ENCODE data around the gene KDR. TPM values are rescaled to one million over a fixed set of nuclear protein-coding genes. Genes with fewer than 3 reads are reported as not detected.
A peak's percentile ranks its signal among the peaks of the same experiment; 100 is the strongest.

KDR gene
- total RNA-seq, 2 donors from 2014 or later: not detected

DNA sequence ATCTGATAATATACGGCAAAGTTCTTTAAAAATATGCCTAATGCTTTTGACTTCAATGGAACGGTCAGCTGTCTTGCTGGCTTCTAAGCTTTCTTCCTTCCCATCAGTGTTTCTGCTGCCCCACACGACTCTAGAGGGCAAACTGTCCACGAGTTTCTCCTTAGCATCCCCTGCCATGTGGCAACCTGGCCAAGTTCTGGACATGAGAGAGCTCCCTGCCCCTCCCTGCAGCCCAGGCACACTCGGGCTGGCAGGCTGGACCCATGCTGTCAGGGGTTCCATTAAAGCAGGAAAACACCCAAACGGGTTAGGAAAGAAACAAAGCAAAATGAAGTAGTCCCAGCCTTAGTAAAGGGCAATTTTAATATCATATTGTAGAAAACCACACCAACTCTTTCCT is 38.8 kb downstream of the KDR start:
- H3K4me1 Mint-ChIP-seq (ENCODE audit: low read depth): no peaks in the 10 kb centered on the region
- no peaks in the 10 kb centered on the region for H3K9me3 Mint-ChIP-seq
- ATAC-seq (replicated peaks in 1 of 2) (no peak), DNase-seq (no peak)
- no peak overlapping the region for H3K27ac Mint-ChIP-seq
- peaks cover 24% of the 10 kb centered on the region for H3K27me3 Mint-ChIP-seq (ENCODE audit: low read depth)
- no peaks in the 10 kb centered on the region for H3K36me3 Mint-ChIP-seq (ENCODE audit: insufficient read depth in 2 of 2)
- H3K4me3 Mint-ChIP-seq: no peak overlapping the region

DNA sequence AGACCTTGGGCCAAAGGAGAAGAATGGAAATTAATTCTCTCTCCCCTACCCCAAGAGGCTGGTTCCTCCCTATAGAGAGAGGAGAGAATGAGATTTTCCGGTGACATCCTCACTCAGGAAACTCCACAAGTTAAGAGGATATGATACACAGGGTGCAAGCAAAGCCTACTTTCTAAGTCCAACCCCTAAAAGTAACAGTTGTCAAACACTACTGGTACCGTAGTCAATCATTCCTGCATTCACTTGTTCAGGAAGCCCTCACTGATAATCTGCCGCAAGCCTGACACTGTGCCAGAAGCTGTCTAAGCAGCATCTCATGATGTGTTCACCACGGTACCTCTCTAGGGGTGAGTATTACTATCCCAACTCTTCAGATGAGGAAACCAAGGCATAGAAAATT is 41.7 kb downstream of the KDR start:
- H3K27ac Mint-ChIP-seq: no peak overlapping the region
- no peaks in the 10 kb centered on the region for H3K9me3 Mint-ChIP-seq
- no peak overlapping the region for H3K4me3 Mint-ChIP-seq
- H3K4me1 Mint-ChIP-seq (ENCODE audit: low read depth): no peaks in the 10 kb centered on the region
- H3K36me3 Mint-ChIP-seq (ENCODE audit: insufficient read depth in 2 of 2): no peaks in the 10 kb centered on the region
- ATAC-seq (replicated peaks in 1 of 2) (no peak), DNase-seq (no peak)
- peaks cover 36% of the 10 kb centered on the region for H3K27me3 Mint-ChIP-seq (ENCODE audit: low read depth)

DNA sequence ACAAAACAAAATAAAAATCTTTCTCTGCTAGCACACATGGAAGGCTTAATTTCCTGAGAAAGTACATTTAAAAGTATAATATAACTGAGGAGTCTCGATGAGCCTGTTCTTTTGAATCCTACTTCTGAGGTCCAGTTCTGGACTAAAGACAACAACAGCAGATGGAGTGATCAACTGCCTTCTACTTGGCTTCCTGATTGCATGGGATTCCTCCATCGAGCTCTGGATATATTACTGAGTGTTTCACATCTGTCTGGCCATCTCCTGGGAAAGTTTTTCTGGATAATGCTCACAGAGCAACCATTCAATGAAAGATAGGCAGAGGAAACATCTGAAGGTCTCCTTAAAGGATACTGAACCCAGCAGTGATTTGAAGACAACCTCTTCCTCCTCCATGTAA is 42.6 kb downstream of the KDR start:
- H3K36me3 Mint-ChIP-seq (ENCODE audit: insufficient read depth in 2 of 2): no peaks in the 10 kb centered on the region
- no peak for DNase-seq

DNA sequence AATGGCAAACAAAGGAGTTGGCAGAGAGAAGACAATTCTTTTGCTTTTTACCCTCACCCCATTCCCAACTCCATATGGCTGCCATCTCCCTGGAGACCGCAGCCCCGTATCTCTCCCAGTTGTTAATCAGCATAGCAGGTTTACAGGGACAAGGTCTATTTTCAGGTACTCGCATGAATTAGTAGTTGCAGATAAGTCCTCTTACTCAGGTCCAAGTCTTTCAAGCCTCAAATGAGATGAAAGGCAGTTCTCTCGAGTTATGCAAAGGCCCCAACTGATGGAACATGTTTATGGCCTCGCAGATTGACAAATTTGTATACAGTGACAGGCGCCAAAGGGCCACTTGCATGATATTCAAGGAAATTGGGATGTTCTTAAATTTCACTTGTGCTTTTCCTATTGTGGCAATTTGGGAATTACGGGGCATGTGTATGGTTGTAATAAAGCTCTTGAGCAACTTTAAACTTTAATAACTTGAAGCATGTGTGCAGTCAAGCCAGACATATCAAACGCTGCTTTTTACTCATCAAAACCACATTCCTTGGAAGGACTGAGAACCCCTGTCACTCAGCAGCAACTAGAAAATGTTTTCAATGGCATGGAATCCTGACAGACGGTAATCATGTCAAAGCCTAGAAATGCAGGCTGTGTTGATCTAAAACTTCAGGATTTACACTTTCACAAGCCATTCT is 45.1 kb downstream of the KDR start:
- no peaks in the 10 kb centered on the region for H3K36me3 Mint-ChIP-seq (ENCODE audit: insufficient read depth in 2 of 2)
- H3K27me3 Mint-ChIP-seq (ENCODE audit: low read depth): peaks cover 31% of the 10 kb centered on the region
- no peak overlapping the region for H3K27ac Mint-ChIP-seq
- H3K4me1 Mint-ChIP-seq (ENCODE audit: low read depth): peaks cover 10% of the 10 kb centered on the region
- no peaks in the 10 kb centered on the region for H3K9me3 Mint-ChIP-seq
- H3K4me3 Mint-ChIP-seq: no peak overlapping the region
- DNase-seq (no peak), ATAC-seq (replicated peaks in 1 of 2) (no peak)

More for the DNA sequence above, 42.6 kb downstream of the KDR start:
- Mint-ChIP-seq H3K27ac (no peak overlapping the region), H3K9me3 (no peaks in the 10 kb centered on the region), H3K27me3 (ENCODE audit: low read depth) (peaks cover 37% of the 10 kb centered on the region), H3K4me3 (no peak overlapping the region), H3K4me1 (ENCODE audit: low read depth) (no peaks in the 10 kb centered on the region)
- ATAC-seq (replicated peaks in 1 of 2): no peak

DNA sequence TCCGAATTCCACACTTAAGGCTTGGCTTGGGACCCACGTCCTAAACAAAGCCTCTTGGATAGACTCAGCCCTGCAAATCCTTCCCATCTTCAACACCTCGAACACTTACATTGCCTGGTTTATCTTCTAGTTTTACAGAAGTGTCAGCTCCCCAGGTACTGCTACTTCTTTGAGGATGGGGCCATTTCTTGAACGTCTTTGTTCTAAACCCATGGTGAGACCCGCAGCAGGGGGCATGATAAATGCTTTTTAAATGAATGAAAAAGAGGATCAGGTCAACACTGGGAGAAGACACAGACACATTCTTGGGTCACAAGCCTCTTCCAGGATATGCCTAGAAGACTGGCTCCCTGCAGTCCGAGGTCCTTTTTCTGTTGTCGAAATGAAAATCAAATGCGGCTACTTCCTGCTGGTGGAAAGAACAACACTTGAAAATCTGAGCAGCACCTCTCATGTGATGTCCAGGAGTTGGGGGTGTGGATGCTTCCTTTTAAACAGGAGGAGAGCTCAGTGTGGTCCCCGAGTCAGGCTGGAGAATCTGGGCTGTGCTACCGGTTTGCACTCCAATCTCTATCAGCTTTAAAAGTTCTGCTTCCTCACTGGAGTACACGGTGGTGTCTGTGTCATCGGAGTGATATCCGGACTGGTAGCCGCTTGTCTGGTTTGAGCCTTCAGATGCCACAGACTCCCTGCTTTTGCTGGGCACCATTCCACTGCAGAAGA is 45.8 kb downstream of the KDR start:
- ATAC-seq (replicated peaks in 1 of 2) (no peak), DNase-seq (no peak)
- Mint-ChIP-seq H3K9me3 (no peaks in the 10 kb centered on the region), H3K4me3 (no peak overlapping the region), H3K27ac (no peak overlapping the region), H3K27me3 (ENCODE audit: low read depth) (peaks cover 28% of the 10 kb centered on the region), H3K4me1 (ENCODE audit: low read depth) (peaks cover 11% of the 10 kb centered on the region), H3K36me3 (ENCODE audit: insufficient read depth in 2 of 2) (no peaks in the 10 kb centered on the region)

DNA sequence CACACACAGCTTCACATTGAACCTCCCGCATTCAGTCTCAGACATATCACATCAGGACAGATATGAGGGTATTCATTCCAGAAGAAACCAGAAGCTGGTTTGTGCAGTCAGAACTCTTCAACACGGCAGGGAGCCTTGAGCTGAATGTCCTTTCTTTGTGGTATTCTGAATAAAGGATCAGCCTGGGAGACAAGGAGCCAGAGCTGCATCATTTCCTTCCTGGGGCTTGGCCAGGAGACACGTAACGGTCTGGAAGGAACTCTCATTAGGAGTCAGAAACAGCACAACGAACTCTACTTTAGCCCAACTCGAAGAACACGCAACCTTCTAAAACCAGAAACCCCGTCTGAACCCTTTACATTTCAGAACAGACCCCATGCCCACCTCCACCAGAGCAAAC is 46.4 kb downstream of the KDR start:
- peaks cover 11% of the 10 kb centered on the region for H3K4me1 Mint-ChIP-seq (ENCODE audit: low read depth)
- H3K4me3 Mint-ChIP-seq: no peak overlapping the region
- H3K27me3 Mint-ChIP-seq (ENCODE audit: low read depth): peaks cover 33% of the 10 kb centered on the region
- H3K9me3 Mint-ChIP-seq: no peaks in the 10 kb centered on the region
- H3K27ac Mint-ChIP-seq: no peak overlapping the region
- no peak for DNase-seq
- H3K36me3 Mint-ChIP-seq (ENCODE audit: insufficient read depth in 2 of 2): no peaks in the 10 kb centered on the region
- no peak for ATAC-seq (replicated peaks in 1 of 2)

DNA sequence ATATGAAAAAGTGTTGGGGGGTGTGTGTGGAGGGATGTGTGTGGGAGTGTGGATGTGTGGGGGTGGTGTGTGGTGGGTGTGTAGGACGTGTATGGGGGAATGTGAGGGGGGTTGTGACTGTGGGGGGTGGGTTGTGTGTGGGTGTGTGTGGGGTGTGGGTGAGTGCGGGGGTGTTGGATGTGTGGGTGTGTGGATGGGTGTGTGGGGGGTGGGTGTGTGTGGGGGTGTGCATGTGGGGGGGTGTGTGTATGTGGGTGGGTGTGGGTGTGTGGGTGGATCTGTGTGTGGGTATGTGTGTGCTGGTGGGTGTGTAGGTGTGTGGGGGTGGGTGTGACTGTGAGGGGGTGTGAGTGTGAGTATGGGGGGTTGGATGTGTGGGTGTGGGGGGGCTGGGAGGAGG is 47.8 kb downstream of the KDR start:
- H3K9me3 Mint-ChIP-seq: no peaks in the 10 kb centered on the region
- peaks cover 27% of the 10 kb centered on the region for H3K27me3 Mint-ChIP-seq (ENCODE audit: low read depth)
- peaks cover 11% of the 10 kb centered on the region for H3K4me1 Mint-ChIP-seq (ENCODE audit: low read depth)

DNA sequence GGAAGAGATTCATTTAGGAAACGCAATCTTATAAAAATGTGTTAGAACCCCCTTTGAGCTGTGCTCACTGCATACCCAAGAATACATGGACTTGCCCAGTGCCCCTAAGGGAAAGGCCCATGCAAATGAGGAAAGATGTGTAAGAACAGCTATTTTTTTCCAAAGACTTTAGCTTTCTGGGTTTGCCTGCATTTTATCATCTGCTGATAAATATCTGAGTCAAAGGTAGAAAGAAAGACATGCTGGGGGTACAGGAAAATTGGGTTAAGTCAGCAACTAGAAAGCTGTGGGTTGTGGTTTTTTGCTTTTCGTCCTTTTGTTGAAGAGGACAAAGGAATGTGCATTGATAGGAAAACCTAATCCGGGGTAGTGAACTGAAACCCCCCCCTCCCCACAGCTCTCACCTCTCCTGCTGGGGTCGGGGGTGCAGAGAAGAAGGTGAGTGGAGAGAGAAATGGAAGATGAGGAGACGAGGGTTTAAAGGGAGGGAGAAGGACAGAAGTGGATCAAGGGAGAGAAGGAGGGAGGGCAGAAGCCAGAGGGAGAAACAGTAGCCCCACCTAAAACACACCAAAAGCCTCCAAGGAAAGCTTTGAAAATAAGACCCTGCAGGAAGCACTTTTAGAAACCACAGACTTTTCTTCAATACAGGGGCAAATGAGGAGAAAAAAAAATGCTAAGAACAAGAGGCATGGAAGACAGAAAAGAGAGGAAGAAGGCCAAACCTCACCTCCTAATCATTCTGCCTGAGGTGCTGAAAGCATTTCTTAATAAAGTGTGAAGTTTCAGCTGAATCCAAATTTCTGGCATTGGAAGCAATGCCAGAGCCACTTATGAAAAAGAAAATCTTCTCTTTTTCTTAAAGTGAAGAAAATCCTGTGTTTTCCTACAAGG is 49.3 kb downstream of the KDR start:
- Mint-ChIP-seq H3K4me1 (ENCODE audit: low read depth) (peaks cover 11% of the 10 kb centered on the region), H3K9me3 (no peaks in the 10 kb centered on the region), H3K36me3 (ENCODE audit: insufficient read depth in 2 of 2) (no peaks in the 10 kb centered on the region), H3K27me3 (ENCODE audit: low read depth) (peaks cover 20% of the 10 kb centered on the region), H3K4me3 (peak overlapping the region; percentile 0 to 31), H3K27ac (no peak overlapping the region)
- ATAC-seq (replicated peaks in 1 of 2) (peak; percentile 43 to 69), DNase-seq (peak in 1 of 2 donors; percentile 1)

More for the DNA sequence above, 47.8 kb downstream of the KDR start:
- Mint-ChIP-seq H3K4me3 (no peak overlapping the region), H3K36me3 (ENCODE audit: insufficient read depth in 2 of 2) (no peaks in the 10 kb centered on the region), H3K27ac (no peak overlapping the region)
- DNase-seq (no peak), ATAC-seq (replicated peaks in 1 of 2) (no peak)

DNA sequence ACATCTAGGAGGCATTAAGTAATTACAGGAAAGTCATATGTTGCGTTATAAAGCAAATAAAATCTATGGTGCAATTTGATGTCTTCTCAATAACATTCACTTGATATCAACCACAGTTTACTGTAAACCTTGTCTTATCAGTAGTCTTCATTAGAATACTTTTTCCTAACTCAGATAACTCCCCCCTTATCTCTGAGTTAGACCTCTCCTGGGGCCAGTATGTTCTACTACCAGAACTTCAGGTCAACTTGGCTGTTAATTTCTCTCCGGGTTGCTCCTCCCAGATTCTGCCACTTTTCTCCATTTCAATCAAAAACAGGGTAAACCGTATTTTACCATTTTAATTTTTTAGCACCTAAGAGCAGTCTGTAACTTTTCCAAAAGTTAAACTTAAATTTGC is 50.0 kb downstream of the KDR start:
- H3K36me3 Mint-ChIP-seq (ENCODE audit: insufficient read depth in 2 of 2): no peaks in the 10 kb centered on the region
- peaks cover 11% of the 10 kb centered on the region for H3K4me1 Mint-ChIP-seq (ENCODE audit: low read depth)
- no peak overlapping the region for H3K27ac Mint-ChIP-seq
- H3K27me3 Mint-ChIP-seq (ENCODE audit: low read depth): peaks cover 21% of the 10 kb centered on the region
- peaks cover 0 to 2% of the 10 kb centered on the region in 2 donors for H3K9me3 Mint-ChIP-seq
- ATAC-seq (replicated peaks in 1 of 2): no peak
- DNase-seq: no peak
- peak overlapping the region; percentile 0 to 31 for H3K4me3 Mint-ChIP-seq

DNA sequence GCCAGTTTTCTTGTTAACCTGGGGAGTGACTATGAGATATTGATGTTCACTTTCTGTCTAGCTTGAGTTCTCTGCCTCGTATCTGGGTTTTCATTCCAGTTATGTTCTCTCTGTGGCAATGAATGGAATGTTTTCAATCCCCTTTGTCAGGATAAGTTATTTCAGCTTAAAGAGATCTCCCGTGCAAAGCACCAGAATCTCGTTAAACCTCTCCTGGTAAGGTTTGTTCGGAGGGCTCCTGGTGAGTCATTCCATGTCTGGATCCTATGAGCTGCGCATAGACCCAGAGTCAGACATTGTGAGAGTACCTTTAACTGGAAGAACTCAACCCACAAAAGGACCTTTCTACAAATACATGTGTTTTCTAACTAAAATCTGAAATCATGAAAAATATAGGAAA is 51.0 kb downstream of the KDR start:
- H3K4me3 Mint-ChIP-seq: no peak overlapping the region
- ATAC-seq (replicated peaks in 1 of 2): no peak
- H3K27ac Mint-ChIP-seq: no peak overlapping the region
- H3K27me3 Mint-ChIP-seq (ENCODE audit: low read depth): peaks cover 20% of the 10 kb centered on the region
- H3K4me1 Mint-ChIP-seq (ENCODE audit: low read depth): peaks cover 11% of the 10 kb centered on the region
- DNase-seq: no peak
- no peaks in the 10 kb centered on the region for H3K36me3 Mint-ChIP-seq (ENCODE audit: insufficient read depth in 2 of 2)
- H3K9me3 Mint-ChIP-seq: peaks cover 0 to 2% of the 10 kb centered on the region in 2 donors

DNA sequence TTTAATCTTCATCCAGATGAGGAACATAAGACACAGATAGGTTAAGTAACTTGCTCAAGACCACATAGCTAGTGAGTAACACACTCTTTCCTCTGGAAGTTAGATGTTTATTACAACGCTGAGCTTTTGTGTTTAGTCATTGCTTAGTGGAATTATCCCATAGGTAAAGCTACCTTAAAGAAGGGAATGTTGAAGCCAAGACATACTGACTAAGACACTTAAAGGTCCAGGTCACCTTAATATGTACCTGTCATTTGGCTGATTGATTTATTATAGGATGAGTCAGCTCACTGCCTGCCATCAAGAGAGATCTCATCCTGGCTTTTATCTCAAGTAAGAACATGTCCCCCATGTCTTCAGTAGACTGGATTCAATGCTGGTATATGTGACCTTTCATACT is 53.4 kb downstream of the KDR start:
- H3K4me1 Mint-ChIP-seq (ENCODE audit: low read depth): peaks cover 11% of the 10 kb centered on the region
- ATAC-seq (replicated peaks in 1 of 2) (no peak), DNase-seq (no peak)
- H3K9me3 Mint-ChIP-seq: peaks cover 0 to 2% of the 10 kb centered on the region in 2 donors
- H3K36me3 Mint-ChIP-seq (ENCODE audit: insufficient read depth in 2 of 2): no peaks in the 10 kb centered on the region
- H3K27me3 Mint-ChIP-seq (ENCODE audit: low read depth): peaks cover 12% of the 10 kb centered on the region
- H3K27ac Mint-ChIP-seq: no peak overlapping the region
- H3K4me3 Mint-ChIP-seq: no peak overlapping the region

DNA sequence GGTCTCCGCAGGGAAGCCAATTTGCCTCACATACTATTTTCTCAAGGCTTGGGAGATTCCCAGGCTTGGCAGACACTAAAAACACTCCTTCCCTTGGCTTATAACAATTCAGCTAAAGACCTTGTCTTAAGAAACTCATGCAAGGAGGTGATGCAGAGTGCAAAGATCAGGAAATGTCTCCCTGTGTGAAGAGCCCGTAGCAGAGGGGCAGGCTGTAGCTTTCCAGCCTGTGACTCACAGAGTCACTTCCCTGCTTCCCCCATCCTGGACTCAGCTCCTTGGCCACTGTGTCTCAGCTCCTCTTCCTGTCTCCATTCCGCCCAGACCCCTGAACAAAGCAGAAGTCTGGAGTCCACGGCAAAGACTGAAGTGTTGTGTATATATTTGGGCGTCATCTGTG is 56.1 kb downstream of the KDR start:
- Mint-ChIP-seq H3K4me3 (no peak overlapping the region), H3K4me1 (ENCODE audit: low read depth) (no peaks in the 10 kb centered on the region), H3K9me3 (peaks cover 0 to 2% of the 10 kb centered on the region in 2 donors), H3K27me3 (ENCODE audit: low read depth) (peaks cover 8% of the 10 kb centered on the region), H3K36me3 (ENCODE audit: insufficient read depth in 2 of 2) (no peaks in the 10 kb centered on the region), H3K27ac (no peak overlapping the region)
- ATAC-seq (replicated peaks in 1 of 2) (no peak), DNase-seq (no peak)

DNA sequence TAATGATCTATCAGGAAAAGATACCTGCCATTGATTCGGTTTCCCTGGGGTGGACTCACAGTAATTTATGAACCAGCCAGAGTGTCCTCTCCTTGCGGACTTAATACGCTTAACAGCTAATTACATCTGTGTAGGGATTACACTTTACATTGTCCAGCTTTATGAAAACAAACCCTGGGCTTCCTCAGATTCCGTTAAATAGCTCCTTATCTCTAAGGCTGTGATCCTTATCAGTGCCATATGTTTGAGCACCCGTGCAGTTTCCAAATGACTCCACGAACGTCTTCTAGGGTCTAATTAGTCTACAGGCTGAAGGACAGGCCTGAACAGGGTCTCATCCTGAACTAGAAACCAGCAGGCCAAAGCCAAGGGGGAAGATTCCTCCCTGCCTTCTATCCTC is 56.9 kb downstream of the KDR start:
- H3K27me3 Mint-ChIP-seq (ENCODE audit: low read depth): peaks cover 7% of the 10 kb centered on the region
- no peaks in the 10 kb centered on the region for H3K36me3 Mint-ChIP-seq (ENCODE audit: insufficient read depth in 2 of 2)

More for the DNA sequence above, 56.9 kb downstream of the KDR start:
- H3K27ac Mint-ChIP-seq: no peak overlapping the region
- no peaks in the 10 kb centered on the region for H3K4me1 Mint-ChIP-seq (ENCODE audit: low read depth)
- ATAC-seq (replicated peaks in 1 of 2) (no peak), DNase-seq (no peak)
- H3K9me3 Mint-ChIP-seq: peaks cover 0 to 2% of the 10 kb centered on the region in 2 donors
- H3K4me3 Mint-ChIP-seq: no peak overlapping the region
